GM21528 (cell line): ENCODE measurements around the gene DOCK9.

Source experiments
- ATAC-seq: cut with Tn5 transposase; IDR thresholded peaks from one replicate; pipeline ENCODE4 v1.9.1; 2021; ENCODE audit warnings: mild to moderate bottlenecking, moderate library complexity; ENCODE audit not compliant: unreplicated experiment, low FRiP score

The DOCK9 gene

GRCh38 chr13:98955336-98955735, 22.5 kb downstream of the DOCK9 start:
- no peak for ATAC-seq

GRCh38 chr13:98954313-98954712, 23.6 kb downstream of the DOCK9 start:
- no peak for ATAC-seq

GRCh38 chr13:98951266-98951665, 26.6 kb downstream of the DOCK9 start:
- no peak for ATAC-seq

DNA sequence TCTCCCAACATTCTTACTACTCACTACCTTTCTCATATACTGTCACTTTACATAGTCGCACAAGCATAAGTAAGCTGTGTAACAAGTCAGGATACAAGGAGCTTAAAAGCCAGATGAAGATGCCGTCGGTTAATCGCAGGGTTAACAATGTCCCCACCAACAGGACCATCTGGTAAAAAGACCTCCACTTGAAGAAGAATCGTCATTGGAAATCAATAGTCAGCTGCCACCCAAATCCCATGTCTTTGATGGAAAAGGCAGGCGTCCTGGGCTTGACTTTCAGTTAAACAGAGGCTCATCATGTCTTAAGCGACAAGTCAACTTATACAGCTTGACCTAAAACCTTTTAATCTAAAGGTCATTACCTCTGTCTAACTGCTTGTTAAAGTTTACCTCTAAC, 27.2 kb downstream of the DOCK9 start:
- ATAC-seq, result no peak

DNA sequence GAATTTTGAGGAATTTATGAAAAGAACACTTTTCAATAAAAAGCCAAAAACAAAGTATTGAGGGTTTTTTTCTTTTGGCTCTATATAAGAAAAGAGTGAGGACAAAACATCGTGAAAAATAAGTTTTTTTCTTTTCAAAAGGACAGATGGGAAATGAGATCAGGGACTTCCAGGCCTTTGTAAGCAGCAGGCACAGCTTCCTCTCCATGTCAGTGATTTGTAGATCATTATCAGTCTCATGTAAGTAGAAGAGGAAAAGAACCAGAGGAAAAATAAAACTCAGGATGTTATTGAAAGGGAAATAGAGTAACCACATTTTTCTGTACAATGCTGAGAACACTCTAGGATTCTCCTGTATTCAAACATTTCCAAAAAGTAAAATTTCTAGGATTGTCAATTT, 29.9 kb downstream of the DOCK9 start:
- no peak for ATAC-seq

DNA sequence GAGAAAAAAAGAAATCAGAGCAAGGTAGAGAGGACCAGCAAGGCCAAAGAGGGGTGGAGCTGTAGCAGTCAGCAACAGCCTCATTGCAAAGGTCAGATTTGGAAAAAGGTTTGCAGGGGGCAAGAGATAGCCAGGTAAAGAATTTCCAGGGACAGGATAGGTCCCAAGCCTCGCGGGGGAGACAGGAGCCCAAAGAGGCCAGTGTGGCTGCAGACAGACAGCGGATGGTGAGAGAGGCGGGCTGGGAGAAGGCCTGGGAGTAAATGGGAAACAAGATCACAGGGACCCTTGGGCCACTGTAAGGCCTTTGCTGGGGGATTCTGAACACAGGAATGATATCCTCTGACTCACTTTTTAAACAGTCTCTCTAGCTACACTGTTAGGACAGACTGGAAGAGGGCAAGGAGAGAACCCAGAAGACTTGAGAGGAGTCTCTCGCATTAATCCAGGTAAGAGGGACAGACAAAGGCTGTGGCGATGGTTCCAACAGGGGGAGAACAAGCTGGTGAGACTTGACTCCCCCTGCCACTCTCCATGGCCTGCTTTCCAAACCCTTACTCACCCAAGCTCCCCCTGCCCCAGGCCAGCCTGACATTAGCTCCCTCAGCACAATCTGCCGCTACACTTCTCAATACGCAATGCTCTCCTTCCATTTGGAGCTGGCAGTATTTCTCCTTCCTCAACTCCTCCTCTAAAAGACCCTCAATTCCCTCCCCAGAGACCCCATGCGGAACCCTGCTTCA, 31.8 kb downstream of the DOCK9 start:
- ATAC-seq, result no peak

GRCh38 chr13:98944336-98944735, 33.5 kb downstream of the DOCK9 start:
- no peak for ATAC-seq

GRCh38 chr13:98942997-98943396, 34.9 kb downstream of the DOCK9 start:
- ATAC-seq, result no peak

GRCh38 chr13:98942485-98942884, 35.4 kb downstream of the DOCK9 start:
- ATAC-seq, result no peak

GRCh38 chr13:98941536-98941935, 36.3 kb downstream of the DOCK9 start:
- no peak for ATAC-seq

DNA sequence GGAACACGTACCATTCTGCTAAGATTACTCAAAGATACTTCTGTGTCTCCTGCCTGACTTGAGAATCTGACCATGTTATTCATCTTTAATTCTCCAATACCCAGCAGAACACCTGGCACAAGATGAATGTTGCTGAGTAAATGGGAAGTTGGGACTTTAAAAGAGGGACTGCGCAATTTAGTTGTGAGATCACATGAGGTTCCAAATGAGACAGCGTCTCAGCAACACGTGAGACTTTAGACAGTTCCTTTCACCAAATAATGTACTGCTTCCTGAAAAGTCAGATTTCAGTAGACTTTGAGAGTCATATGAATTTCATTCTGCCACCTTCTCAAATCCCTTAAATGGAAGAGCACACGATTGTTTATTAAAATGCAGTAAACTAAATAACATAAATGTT, 36.7 kb downstream of the DOCK9 start:
- ATAC-seq, result no peak

- no peak for ATAC-seq
Observed at GRCh38 chr13:98940325-98941001, 37.4 kb downstream of the DOCK9 start.

DNA sequence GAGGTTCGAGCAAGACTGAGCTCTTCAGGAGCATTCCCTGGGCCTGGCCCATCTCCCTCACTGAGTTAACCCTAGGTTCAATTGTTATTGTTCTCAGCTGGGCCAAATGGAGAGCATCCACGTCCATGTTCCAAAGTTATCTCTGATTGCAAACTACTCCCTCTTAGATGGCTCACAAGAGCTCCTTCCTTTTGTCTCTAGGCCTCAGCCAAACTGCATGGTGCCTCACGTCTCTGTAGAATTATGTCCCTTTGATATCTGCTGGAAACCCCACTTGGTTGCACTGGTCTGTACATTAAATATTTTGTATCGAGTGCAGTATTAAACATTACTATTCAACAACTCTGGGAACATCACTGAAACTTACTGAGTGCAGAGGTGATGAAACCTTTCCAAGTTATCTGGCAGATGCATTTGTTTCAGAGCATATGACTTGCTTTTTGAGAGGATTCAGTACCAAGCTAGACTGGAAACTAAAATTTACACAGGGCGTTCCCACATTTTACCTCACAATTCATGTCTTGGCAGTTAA, 38.1 kb downstream of the DOCK9 start:
- ATAC-seq, result no peak

DNA sequence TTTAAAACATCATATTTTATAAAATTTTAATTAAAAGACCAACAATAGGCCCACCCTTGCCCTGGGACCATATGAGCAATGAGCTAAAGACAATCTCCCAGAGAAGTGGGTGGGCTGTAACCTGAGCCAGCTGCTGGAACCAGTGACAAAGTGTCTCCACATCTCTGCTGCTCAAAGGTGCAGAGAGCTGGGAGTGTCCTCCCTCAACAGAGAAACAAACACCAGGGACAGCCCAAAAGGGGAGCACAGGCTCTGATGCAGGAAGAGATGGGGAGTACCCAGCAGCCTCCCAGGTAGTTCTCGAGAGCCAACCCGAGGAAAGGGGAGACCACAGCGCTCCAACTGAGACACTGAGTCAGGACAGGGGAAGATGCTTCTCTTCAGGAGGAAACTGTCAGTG, 39.1 kb downstream of the DOCK9 start:
- no peak for ATAC-seq

- no peak for ATAC-seq
Observed at GRCh38 chr13:98937911-98938381, 39.9 kb downstream of the DOCK9 start.

- no peak for ATAC-seq
Observed at GRCh38 chr13:98934243-98934642, 43.6 kb downstream of the DOCK9 start.

- ATAC-seq, result no peak
Observed at GRCh38 chr13:98930151-98930591, 47.7 kb downstream of the DOCK9 start.

DNA sequence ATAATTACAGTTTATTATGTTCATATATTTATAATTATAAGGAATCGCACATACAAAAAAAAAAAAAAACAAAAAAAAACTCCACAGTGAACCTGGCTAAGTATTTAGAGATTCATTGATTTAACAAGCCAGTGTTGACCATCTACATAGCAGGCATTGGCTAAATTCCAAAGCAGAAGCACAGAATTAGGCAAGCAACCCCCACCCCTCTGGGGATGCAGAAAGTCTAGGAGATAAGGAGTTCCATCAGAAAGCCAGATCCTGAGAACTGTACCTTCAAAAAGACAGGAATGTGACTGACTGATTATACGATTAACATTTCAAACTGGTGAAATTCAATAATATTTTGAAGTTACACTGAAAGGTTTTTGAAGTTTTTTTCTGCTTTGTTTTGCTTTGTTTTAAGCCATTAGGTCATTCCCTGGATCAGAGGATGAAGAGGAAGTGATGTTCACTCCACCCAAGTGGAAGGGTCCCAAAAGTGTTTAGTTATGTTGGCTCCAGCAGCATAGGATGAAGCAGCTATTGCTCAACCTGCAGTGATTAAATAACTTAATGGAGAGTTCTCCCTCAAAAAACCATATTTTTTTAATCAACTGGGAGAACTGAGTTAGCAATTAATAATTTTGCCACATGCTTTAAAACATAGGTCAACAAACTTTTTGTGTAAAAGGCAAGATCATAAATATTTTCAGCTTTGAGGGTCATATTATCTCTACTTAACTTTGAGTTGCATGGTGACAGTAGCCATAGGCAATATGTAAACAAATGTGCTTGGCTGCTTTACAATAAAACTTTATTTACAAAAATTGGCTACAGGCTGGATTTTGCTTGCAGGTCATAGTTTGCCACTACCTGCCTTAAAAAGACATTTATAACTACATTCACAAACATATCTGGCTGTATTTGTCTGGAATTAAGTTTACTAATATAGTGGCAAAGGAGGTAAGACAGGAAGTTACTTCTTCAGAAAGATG, 49.6 kb downstream of the DOCK9 start:
- no peak for ATAC-seq

- ATAC-seq, result no peak
Observed at GRCh38 chr13:98925949-98926348, 51.9 kb downstream of the DOCK9 start.

DNA sequence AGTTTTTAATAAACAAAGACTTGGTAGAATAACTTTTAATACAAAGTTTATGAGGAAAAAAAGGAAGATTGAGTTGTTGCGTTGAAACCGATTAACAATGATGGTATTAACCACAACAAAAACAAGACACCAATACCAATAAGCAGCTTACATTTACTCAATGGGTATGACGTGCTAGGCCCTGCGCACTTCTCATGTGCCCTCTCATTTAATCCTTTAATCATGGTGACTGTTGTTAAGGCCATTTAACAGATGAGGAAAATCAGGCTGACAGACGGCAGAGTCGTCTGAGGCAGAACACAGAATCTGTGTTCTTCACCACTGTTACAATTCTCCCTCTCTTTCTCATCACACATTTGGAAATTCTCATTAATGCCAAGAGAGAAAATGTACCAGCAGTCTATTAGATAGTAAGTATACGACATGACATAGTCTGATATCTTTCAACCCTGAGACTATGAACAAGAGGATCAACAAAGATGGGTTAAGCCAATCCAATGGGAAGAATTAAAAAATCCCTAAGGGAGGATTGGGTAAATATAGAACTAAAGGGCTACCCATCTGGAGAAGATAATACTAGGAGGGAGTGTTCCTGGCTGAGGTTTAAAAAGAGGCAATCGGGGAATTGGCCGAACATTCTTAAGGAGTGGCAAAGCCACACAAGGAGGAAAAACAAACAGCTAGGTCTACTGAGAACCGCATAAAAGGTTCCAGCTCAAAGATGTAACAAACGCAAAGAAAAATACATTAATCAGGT, 54.0 kb downstream of the DOCK9 start:
- ATAC-seq, result no peak
